Measurements from ENCODE around the gene ZFP36L1.

The ZFP36L1 gene

GRCh38 chr14:68784226-68784910 lies 8.5 kb downstream of the ZFP36L1 start:
- no peak for DNase-seq (ENCODE audit: low read depth, low spot score)

- no peak for DNase-seq (ENCODE audit: low read depth, low spot score)
Measured at GRCh38 chr14:68783408-68784225, 9.2 kb downstream of the ZFP36L1 start.

- no peak for DNase-seq (ENCODE audit: low read depth, low spot score)
Measured at GRCh38 chr14:68782091-68782981, 10.5 kb downstream of the ZFP36L1 start.

GRCh38 chr14:68781161-68782021 lies 11.5 kb downstream of the ZFP36L1 start:
- DNase-seq (ENCODE audit: low read depth, low spot score) = no peak

- no peak for DNase-seq (ENCODE audit: low read depth, low spot score)
Measured at GRCh38 chr14:68780358-68781160, 12.3 kb downstream of the ZFP36L1 start.

- DNase-seq (ENCODE audit: low read depth, low spot score) = no peak
Measured at GRCh38 chr14:68779761-68780323, 13.0 kb downstream of the ZFP36L1 start.

- no peak for DNase-seq (ENCODE audit: low read depth, low spot score)
Measured at GRCh38 chr14:68777644-68778043, 15.2 kb downstream of the ZFP36L1 start.

- DNase-seq (ENCODE audit: low read depth, low spot score) = no peak
Measured at GRCh38 chr14:68775614-68776126, 17.2 kb downstream of the ZFP36L1 start.

- no peak for DNase-seq (ENCODE audit: low read depth, low spot score)
Measured at GRCh38 chr14:68774771-68775613, 17.9 kb downstream of the ZFP36L1 start.

GRCh38 chr14:68772761-68773381 lies 20.0 kb downstream of the ZFP36L1 start:
- DNase-seq (ENCODE audit: low read depth, low spot score) = no peak

GRCh38 chr14:68771631-68772030 lies 21.2 kb downstream of the ZFP36L1 start:
- no peak for DNase-seq (ENCODE audit: low read depth, low spot score)

GRCh38 chr14:68770553-68771286 lies 22.1 kb downstream of the ZFP36L1 start:
- no peak for DNase-seq (ENCODE audit: low read depth, low spot score)

GRCh38 chr14:68770051-68770450 lies 22.8 kb downstream of the ZFP36L1 start:
- DNase-seq (ENCODE audit: low read depth, low spot score) = no peak

GRCh38 chr14:68768316-68768715 lies 24.6 kb downstream of the ZFP36L1 start:
- DNase-seq (ENCODE audit: low read depth, low spot score) = no peak

- DNase-seq (ENCODE audit: low read depth, low spot score) = no peak
Measured at GRCh38 chr14:68767248-68767645, 25.6 kb downstream of the ZFP36L1 start.

GRCh38 chr14:68766299-68767247 lies 26.3 kb downstream of the ZFP36L1 start:
- DNase-seq (ENCODE audit: low read depth, low spot score) = no peak

Data from activated naive CD8-positive, alpha-beta T cell treated with anti-CD3 and anti-CD28 coated beads, Interleukin-2, amount 50 U/mL, for 16 hours (primary cell).